HEK293 (cell line): Measurements from ENCODE around the gene TAF5L.

Experiments
- CTCF ChIA-PET: fragments of 350-600 bp; formaldehyde crosslinking; extraction: SDS; loops from one replicate; lab custom pipeline; 2021; ENCODE audit warnings: antibody characterized with exemption; lab: Yijun Ruan, JAX
- POLR2A ChIA-PET: fragments of 300-600 bp; formaldehyde crosslinking; extraction: SDS; loops from one replicate; lab custom pipeline; 2020; ENCODE audit warnings: antibody characterized with exemption, inconsistent platforms; lab: Yijun Ruan, JAX
- H3K27ac ChIP-seq: fragments of 200-500 bp; sonication (Bioruptor generic); 2 replicates; pipeline ENCODE4 v1.5.1; 2014; ENCODE audit warnings: low read depth, low read length, control low read depth, inconsistent platforms; ENCODE audit errors: extremely low read depth
- H3K36me3 ChIP-seq, 2 experiments: fragments of 200-500 bp in 1 of 2; sonication (Bioruptor generic) in 1 of 2; 1 replicate in 1 of 2; 2 replicates in 1 of 2; pipeline ENCODE4 v1.5.1; 2014 to 2017; ENCODE audit warnings: inconsistent platforms in 2 of 2, low read length in 2 of 2; ENCODE audit not compliant: control insufficient read depth in 2 of 2, insufficient read depth in 1 of 2
- H3K4me1 ChIP-seq: fragments of 200-500 bp; sonication (Bioruptor generic); 2 replicates; pipeline ENCODE4 v1.5.1; 2014; ENCODE audit warnings: mild to moderate bottlenecking, low read length, inconsistent platforms; ENCODE audit not compliant: control insufficient read depth, insufficient read depth
- H3K4me3 ChIP-seq: 2 replicates; pipeline ENCODE4 v1.5.1; 2011; ENCODE audit warnings: low read depth, mild to moderate bottlenecking, control low read depth, low read length, moderate library complexity
- H3K9me3 ChIP-seq: fragments of 200-500 bp; sonication (Bioruptor generic); 2 replicates; pipeline ENCODE4 v1.5.1; 2014; ENCODE audit warnings: low read depth, low read length, inconsistent platforms; ENCODE audit not compliant: control insufficient read depth, insufficient read depth
- BCL11A ChIP-seq: fragments of 450-650 bp; formaldehyde crosslinking; IDR thresholded peaks from 2 replicates; pipeline ENCODE4 v1.5.1; 2016; ENCODE audit warnings: low read depth, missing biosample characterization, missing genetic modification characterization
- BCL11B ChIP-seq: fragments of 450-650 bp; formaldehyde crosslinking; IDR thresholded peaks from 2 replicates; pipeline ENCODE4 v1.5.1; 2016; ENCODE audit warnings: low read depth, missing biosample characterization, missing genetic modification characterization
- GLI4 ChIP-seq: fragments of 450-650 bp; formaldehyde crosslinking; IDR thresholded peaks from 2 replicates; pipeline ENCODE4 v1.5.1; 2016; ENCODE audit warnings: missing biosample characterization, missing genetic modification characterization
- GLIS2 ChIP-seq: fragments of 450-650 bp; formaldehyde crosslinking; IDR thresholded peaks from 2 replicates; pipeline ENCODE4 v1.5.1; 2016; ENCODE audit warnings: missing biosample characterization, missing genetic modification characterization
- KLF1 ChIP-seq: fragments of 450-650 bp; formaldehyde crosslinking; IDR thresholded peaks from 2 replicates; pipeline ENCODE4 v1.5.1; 2016; ENCODE audit warnings: missing biosample characterization, missing genetic modification characterization
- ZBTB1 ChIP-seq: fragments of 450-650 bp; formaldehyde crosslinking; IDR thresholded peaks from 2 replicates; pipeline ENCODE4 v1.5.1; 2016; ENCODE audit warnings: missing biosample characterization, missing genetic modification characterization
- ZIC2 ChIP-seq: fragments of 450-650 bp; formaldehyde crosslinking; IDR thresholded peaks from 2 replicates; pipeline ENCODE4 v1.5.1; 2016; ENCODE audit warnings: missing biosample characterization, missing genetic modification characterization
- ZNF133 ChIP-seq: fragments of 450-650 bp; formaldehyde crosslinking; IDR thresholded peaks from 2 replicates; pipeline ENCODE4 v1.5.1; 2016; ENCODE audit warnings: missing biosample characterization, missing genetic modification characterization
- ZNF146 ChIP-seq: fragments of 450-650 bp; formaldehyde crosslinking; IDR thresholded peaks from 2 replicates; pipeline ENCODE4 v1.5.1; 2016; ENCODE audit warnings: missing biosample characterization, missing genetic modification characterization
- ZNF155 ChIP-seq: fragments of 450-650 bp; formaldehyde crosslinking; IDR thresholded peaks from 2 replicates; pipeline ENCODE4 v1.5.1; 2016; ENCODE audit warnings: missing biosample characterization, missing genetic modification characterization
- ZNF16 ChIP-seq: fragments of 450-650 bp; formaldehyde crosslinking; IDR thresholded peaks from 2 replicates; pipeline ENCODE4 v1.5.1; 2016; ENCODE audit warnings: low read depth, missing biosample characterization, missing genetic modification characterization
- ZNF239 ChIP-seq: fragments of 450-650 bp; formaldehyde crosslinking; IDR thresholded peaks from 2 replicates; pipeline ENCODE4 v1.5.1; 2016; ENCODE audit warnings: missing biosample characterization, missing genetic modification characterization
- ZNF311 ChIP-seq: fragments of 450-650 bp; formaldehyde crosslinking; IDR thresholded peaks from 2 replicates; pipeline ENCODE4 v1.5.1; 2017; ENCODE audit warnings: missing biosample characterization, missing genetic modification characterization, borderline replicate concordance
- ZNF501 ChIP-seq: fragments of 450-650 bp; formaldehyde crosslinking; IDR thresholded peaks from 2 replicates; pipeline ENCODE4 v1.5.1; 2016; ENCODE audit warnings: missing biosample characterization, missing genetic modification characterization
- ZNF521 ChIP-seq: fragments of 450-650 bp; formaldehyde crosslinking; IDR thresholded peaks from 2 replicates; pipeline ENCODE4 v1.5.1; 2017; ENCODE audit warnings: missing biosample characterization, mild to moderate bottlenecking, missing genetic modification characterization
- ZNF530 ChIP-seq: fragments of 450-650 bp; formaldehyde crosslinking; IDR thresholded peaks from 2 replicates; pipeline ENCODE4 v1.5.1; 2016; ENCODE audit warnings: low read depth, missing biosample characterization, missing genetic modification characterization
- ZNF677 ChIP-seq: fragments of 450-650 bp; IDR thresholded peaks from 2 replicates; pipeline ENCODE4 v1.5.0; 2018; ENCODE audit warnings: missing biosample characterization, mild to moderate bottlenecking, missing genetic modification characterization, moderate library complexity
- ZNF776 ChIP-seq: fragments of 450-650 bp; formaldehyde crosslinking; IDR thresholded peaks from 2 replicates; pipeline ENCODE4 v1.5.0; 2017; ENCODE audit warnings: missing biosample characterization, missing genetic modification characterization, borderline replicate concordance
- TF ChIP-seq, protein P1 (sequence below): fragments of 450-650 bp; formaldehyde crosslinking; IDR thresholded peaks from 2 replicates; pipeline ENCODE4 v1.5.1; 2017; ENCODE audit warnings: missing biosample characterization, missing genetic modification characterization
- TF ChIP-seq, protein P2 (sequence below): fragments of 450-650 bp; formaldehyde crosslinking; IDR thresholded peaks from 2 replicates; pipeline ENCODE4 v1.5.1; 2017; ENCODE audit warnings: missing biosample characterization, missing genetic modification characterization
- TF ChIP-seq, protein P3 (sequence below): fragments of 450-650 bp; formaldehyde crosslinking; IDR thresholded peaks from 2 replicates; pipeline ENCODE4 v1.5.1; 2016; ENCODE audit warnings: missing biosample characterization, missing genetic modification characterization
- TF ChIP-seq, protein P4 (sequence below): fragments of 450-650 bp; formaldehyde crosslinking; IDR thresholded peaks from 2 replicates; pipeline ENCODE4 v1.5.1; 2016; ENCODE audit warnings: missing biosample characterization, missing genetic modification characterization
- TF ChIP-seq, protein P5 (sequence below): fragments of 450-650 bp; formaldehyde crosslinking; IDR thresholded peaks from 2 replicates; pipeline ENCODE4 v1.5.1; 2016; ENCODE audit warnings: missing biosample characterization, missing genetic modification characterization
- TF ChIP-seq, protein P6 (sequence below): fragments of 450-650 bp; formaldehyde crosslinking; IDR thresholded peaks from 2 replicates; pipeline ENCODE4 v1.5.1; 2016; ENCODE audit warnings: missing biosample characterization, missing genetic modification characterization, low read depth

The TAF5L gene

DNA sequence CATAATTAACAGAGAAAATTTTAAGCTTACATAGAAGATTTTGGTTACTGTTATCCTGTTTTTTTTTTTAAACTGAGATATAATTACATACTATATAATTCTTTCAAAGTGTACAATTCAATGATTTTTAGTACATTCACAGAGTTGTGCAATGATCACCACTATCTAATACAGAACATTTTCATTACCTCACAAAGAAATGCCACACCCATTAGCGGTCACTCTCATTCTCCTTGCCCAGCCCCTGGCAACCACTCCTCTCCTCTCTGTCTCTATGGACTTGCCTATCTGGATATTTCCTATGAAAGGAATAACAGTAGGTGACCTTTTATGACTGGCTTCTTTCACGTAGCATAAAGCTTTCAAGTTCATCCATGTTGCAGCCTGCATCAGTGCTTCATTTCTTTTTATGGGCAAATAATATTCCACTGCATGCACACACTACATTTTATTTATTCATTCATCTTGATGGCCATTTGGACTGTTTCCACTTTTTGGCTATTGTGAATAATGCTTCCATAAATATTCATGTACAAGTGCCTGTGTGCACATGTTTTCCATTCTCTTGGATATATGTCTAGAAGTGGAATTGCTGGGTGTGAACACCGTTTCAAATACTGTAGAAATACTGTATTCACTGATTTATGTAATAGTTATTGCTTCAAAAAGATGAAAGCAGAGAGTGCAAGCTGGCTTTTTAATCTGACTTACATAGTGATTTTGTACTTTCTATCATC lies 26.5 kb downstream of the TAF5L start:
- Histone ChIP-seq H3K27ac (no peak overlapping the region), H3K9me3 (no peaks in the 10 kb centered on the region), H3K4me3 (no peak overlapping the region), H3K36me3 (peaks cover 36 to 65% of the 10 kb centered on the region in 2 experiments; a peak in 2 of 3 replicates), H3K4me1 (no peaks in the 10 kb centered on the region)
- CTCF ChIA-PET = interaction anchor here (0.6 kb wide), 1 partner anchor 53 kb away, joined by 4 read pairs; no protein-coding TSS in a partner anchor
- POLR2A ChIA-PET = no interaction called here
- TF ChIP-seq ZNF155 (tag by site-specific recombination) (no peak), ZNF146 (tag by site-specific recombination) (peak; percentile 68; the same call in 1 of the 2 replicates), ZNF133 (tag by site-specific recombination) (no peak), ZNF521 (tag by site-specific recombination) (no peak), ZNF239 (tag by site-specific recombination) (peak; percentile 93)
- TF ChIP-seq, protein P1, sequence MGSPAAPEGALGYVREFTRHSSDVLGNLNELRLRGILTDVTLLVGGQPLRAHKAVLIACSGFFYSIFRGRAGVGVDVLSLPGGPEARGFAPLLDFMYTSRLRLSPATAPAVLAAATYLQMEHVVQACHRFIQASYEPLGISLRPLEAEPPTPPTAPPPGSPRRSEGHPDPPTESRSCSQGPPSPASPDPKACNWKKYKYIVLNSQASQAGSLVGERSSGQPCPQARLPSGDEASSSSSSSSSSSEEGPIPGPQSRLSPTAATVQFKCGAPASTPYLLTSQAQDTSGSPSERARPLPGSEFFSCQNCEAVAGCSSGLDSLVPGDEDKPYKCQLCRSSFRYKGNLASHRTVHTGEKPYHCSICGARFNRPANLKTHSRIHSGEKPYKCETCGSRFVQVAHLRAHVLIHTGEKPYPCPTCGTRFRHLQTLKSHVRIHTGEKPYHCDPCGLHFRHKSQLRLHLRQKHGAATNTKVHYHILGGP (tag by site-specific recombination) = no peak
- TF ChIP-seq, protein P2, sequence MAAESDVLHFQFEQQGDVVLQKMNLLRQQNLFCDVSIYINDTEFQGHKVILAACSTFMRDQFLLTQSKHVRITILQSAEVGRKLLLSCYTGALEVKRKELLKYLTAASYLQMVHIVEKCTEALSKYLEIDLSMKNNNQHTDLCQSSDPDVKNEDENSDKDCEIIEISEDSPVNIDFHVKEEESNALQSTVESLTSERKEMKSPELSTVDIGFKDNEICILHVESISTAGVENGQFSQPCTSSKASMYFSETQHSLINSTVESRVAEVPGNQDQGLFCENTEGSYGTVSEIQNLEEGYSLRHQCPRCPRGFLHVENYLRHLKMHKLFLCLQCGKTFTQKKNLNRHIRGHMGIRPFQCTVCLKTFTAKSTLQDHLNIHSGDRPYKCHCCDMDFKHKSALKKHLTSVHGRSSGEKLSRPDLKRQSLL (tag by site-specific recombination) = no peak
- TF ChIP-seq, protein P3, sequence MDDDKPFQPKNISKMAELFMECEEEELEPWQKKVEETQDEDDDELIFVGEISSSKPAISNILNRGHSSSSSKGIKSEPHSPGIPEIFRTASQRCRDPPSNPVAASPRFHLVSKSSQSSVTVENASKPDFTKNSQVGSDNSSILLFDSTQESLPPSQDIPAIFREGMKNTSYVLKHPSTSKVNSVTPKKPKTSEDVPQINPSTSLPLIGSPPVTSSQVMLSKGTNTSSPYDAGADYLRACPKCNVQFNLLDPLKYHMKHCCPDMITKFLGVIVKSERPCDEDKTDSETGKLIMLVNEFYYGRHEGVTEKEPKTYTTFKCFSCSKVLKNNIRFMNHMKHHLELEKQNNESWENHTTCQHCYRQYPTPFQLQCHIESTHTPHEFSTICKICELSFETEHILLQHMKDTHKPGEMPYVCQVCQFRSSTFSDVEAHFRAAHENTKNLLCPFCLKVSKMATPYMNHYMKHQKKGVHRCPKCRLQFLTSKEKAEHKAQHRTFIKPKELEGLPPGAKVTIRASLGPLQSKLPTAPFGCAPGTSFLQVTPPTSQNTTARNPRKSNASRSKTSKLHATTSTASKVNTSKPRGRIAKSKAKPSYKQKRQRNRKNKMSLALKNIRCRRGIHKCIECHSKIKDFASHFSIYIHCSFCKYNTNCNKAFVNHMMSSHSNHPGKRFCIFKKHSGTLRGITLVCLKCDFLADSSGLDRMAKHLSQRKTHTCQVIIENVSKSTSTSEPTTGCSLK (tag by site-specific recombination) = no peak

DNA sequence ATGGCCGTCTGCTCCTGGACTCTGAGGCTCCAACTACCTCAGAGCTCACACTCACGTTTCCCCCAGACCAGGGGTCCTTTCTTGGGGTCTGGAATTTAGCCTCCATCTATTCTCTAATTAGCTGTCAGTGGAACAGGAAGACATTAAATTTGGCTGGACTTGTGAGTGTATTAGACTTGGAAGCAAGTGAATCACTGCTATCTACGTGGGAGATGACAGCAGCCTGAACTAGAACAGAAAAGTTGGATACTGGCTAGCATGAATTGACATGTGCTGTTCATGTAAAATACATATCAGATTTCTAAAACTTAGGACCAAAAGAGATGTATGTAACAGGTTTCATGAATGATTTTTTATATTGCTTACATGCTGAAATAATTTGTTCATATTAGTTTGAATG lies 28.0 kb downstream of the TAF5L start:
- Histone ChIP-seq H3K36me3 (peaks cover 37 to 65% of the 10 kb centered on the region in 2 experiments; a peak in 2 of 3 replicates), H3K4me1 (no peaks in the 10 kb centered on the region), H3K4me3 (no peak overlapping the region)
- CTCF ChIA-PET = interaction anchor here (0.7 to 0.8 kb wide), 3 partner anchors 12 to 106 kb away, joined by 3 to 4 read pairs (median 4); no protein-coding TSS in a partner anchor
- no peak for TF ChIP-seq ZNF677
- TF ChIP-seq BCL11A (tag by site-specific recombination) = no peak
- TF ChIP-seq, protein P4, sequence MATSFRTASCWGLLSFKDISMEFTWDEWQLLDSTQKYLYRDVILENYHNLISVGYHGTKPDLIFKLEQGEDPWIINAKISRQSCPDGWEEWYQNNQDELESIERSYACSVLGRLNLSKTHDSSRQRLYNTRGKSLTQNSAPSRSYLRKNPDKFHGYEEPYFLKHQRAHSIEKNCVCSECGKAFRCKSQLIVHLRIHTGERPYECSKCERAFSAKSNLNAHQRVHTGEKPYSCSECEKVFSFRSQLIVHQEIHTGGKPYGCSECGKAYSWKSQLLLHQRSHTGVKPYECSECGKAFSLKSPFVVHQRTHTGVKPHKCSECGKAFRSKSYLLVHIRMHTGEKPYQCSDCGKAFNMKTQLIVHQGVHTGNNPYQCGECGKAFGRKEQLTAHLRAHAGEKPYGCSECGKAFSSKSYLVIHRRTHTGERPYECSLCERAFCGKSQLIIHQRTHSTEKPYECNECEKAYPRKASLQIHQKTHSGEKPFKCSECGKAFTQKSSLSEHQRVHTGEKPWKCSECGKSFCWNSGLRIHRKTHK = no peak
- no peak for TF ChIP-seq ZNF16 (tag by site-specific recombination)
- TF ChIP-seq, protein P5, sequence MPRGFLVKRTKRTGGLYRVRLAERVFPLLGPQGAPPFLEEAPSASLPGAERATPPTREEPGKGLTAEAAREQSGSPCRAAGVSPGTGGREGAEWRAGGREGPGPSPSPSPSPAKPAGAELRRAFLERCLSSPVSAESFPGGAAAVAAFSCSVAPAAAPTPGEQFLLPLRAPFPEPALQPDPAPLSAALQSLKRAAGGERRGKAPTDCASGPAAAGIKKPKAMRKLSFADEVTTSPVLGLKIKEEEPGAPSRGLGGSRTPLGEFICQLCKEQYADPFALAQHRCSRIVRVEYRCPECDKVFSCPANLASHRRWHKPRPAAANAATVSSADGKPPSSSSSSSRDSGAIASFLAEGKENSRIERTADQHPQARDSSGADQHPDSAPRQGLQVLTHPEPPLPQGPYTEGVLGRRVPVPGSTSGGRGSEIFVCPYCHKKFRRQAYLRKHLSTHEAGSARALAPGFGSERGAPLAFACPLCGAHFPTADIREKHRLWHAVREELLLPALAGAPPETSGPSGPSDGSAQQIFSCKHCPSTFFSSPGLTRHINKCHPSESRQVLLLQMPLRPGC (tag by site-specific recombination) = no peak
- TF ChIP-seq GLI4 = no peak
- no peak for TF ChIP-seq ZNF501 (tag by site-specific recombination)
- no peak for TF ChIP-seq ZNF311 (tag by site-specific recombination)
- no peak for TF ChIP-seq ZBTB1
- TF ChIP-seq GLIS2 (tag by site-specific recombination) = no peak
- TF ChIP-seq, protein P6, sequence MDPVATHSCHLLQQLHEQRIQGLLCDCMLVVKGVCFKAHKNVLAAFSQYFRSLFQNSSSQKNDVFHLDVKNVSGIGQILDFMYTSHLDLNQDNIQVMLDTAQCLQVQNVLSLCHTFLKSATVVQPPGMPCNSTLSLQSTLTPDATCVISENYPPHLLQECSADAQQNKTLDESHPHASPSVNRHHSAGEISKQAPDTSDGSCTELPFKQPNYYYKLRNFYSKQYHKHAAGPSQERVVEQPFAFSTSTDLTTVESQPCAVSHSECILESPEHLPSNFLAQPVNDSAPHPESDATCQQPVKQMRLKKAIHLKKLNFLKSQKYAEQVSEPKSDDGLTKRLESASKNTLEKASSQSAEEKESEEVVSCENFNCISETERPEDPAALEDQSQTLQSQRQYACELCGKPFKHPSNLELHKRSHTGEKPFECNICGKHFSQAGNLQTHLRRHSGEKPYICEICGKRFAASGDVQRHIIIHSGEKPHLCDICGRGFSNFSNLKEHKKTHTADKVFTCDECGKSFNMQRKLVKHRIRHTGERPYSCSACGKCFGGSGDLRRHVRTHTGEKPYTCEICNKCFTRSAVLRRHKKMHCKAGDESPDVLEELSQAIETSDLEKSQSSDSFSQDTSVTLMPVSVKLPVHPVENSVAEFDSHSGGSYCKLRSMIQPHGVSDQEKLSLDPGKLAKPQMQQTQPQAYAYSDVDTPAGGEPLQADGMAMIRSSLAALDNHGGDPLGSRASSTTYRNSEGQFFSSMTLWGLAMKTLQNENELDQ = no peak
- TF ChIP-seq ZIC2 (tag by site-specific recombination) = no peak
- no peak for TF ChIP-seq ZNF146 (tag by site-specific recombination)
- TF ChIP-seq ZNF530 = no peak
- TF ChIP-seq BCL11B = no peak
- TF ChIP-seq KLF1 (tag by site-specific recombination) = no peak
- TF ChIP-seq ZNF776 (tag by site-specific recombination) = no peak
- TF ChIP-seq, all 188 proteins: peak for 0
- POLR2A ChIA-PET = interaction anchor here (0.5 to 0.6 kb wide), 2 partner anchors 13 to 37 kb away, joined by 3 to 9 read pairs; no protein-coding TSS in a partner anchor
- no peaks in the 10 kb centered on the region for H3K9me3 ChIP-seq
- no peak overlapping the region for H3K27ac ChIP-seq
